Measurements from ENCODE around the gene LENG1.

Gene LENG1

GRCh38 chr19:54162241-54162805 lies 2.8 kb upstream of the LENG1 start:
- Histone ChIP-seq H3K4me3 (replicated peaks; ENCODE audit: insufficient read depth, low read length) (peak overlapping the region; percentile 50), H3K27ac (replicated peaks) (0 out of 2 replicates have a peak overlapping the region, but pooled peaks have one; percentile 13), H3K27me3 (ENCODE audit: insufficient read depth, poor library complexity, severe bottlenecking) (peaks cover 2% of the 10 kb centered on the region)
- TF ChIP-seq CTCF (IDR thresholded peaks at IDR 0.05; ENCODE audit: insufficient read depth, low read length), result no peak
- TF ChIP-seq GABPA (IDR thresholded peaks at IDR 0.05; ENCODE audit: low read depth), result no peak
- TF ChIP-seq POLR2AphosphoS5 (IDR thresholded peaks at IDR 0.05; ENCODE audit: low read depth), result peak; percentile 30; the same call in 1 of the 2 replicates
- no peak for TF ChIP-seq REST (IDR thresholded peaks at IDR 0.05; ENCODE audit: insufficient replicate concordance, low read depth)
- no peak for TF ChIP-seq SPI1 (IDR thresholded peaks at IDR 0.05; ENCODE audit: borderline replicate concordance, low read depth)
- peak; percentile 94 to 95 for DNase-seq (ENCODE audit: low read depth in 1 of 2, low spot score in 1 of 2)

GRCh38 chr19:54160854-54161253 lies 1.3 kb upstream of the LENG1 start:
- peak overlapping the region; percentile 90 for H3K27ac ChIP-seq (replicated peaks)

More at GRCh38 chr19:54160854-54161253, 1.3 kb upstream of the LENG1 start:
- TF ChIP-seq CTCF (IDR thresholded peaks at IDR 0.05; ENCODE audit: insufficient read depth, low read length) (no peak), REST (IDR thresholded peaks at IDR 0.05; ENCODE audit: insufficient replicate concordance, low read depth) (no peak), GABPA (IDR thresholded peaks at IDR 0.05; ENCODE audit: low read depth) (no peak), SPI1 (IDR thresholded peaks at IDR 0.05; ENCODE audit: borderline replicate concordance, low read depth) (no peak), POLR2AphosphoS5 (IDR thresholded peaks at IDR 0.05; ENCODE audit: low read depth) (no peak)
- DNase-seq (ENCODE audit: low read depth in 1 of 2, low spot score in 1 of 2), result no peak
- H3K4me3 ChIP-seq (replicated peaks; ENCODE audit: insufficient read depth, low read length), result peak overlapping the region; percentile 52
- H3K27me3 ChIP-seq (ENCODE audit: insufficient read depth, poor library complexity, severe bottlenecking), result peaks cover 2% of the 10 kb centered on the region

All from HL-60 (cell line).